WTC11 (cell line): ENCODE data around the gene TMEM169. TPM values are rescaled to one million over a fixed set of nuclear protein-coding genes. Genes with fewer than 3 reads are reported as not detected.

ENCODE experiments used
- ATAC-seq: fragments of 200-7000 bp; cut with Tn5 transposase; 2 replicates; pipeline ENCODE4 v1.10.0; 2021; ENCODE audit warnings: mild to moderate bottlenecking, moderate library complexity
- CTCF ChIA-PET: fragments of 300-600 bp; sonication (Branson Sonifier 250); formaldehyde crosslinking; loops from one replicate; lab custom pipeline; 2021; ENCODE audit warnings: antibody characterized with exemption; lab: Charles Lee
- POLR2A ChIA-PET: fragments of 350-600 bp; sonication (Branson Sonifier 250); formaldehyde crosslinking; loops from one replicate; lab custom pipeline; 2021; ENCODE audit warnings: antibody characterized with exemption; lab: Charles Lee
- DNase-seq: peaks from one replicate; pipeline ENCODE4 v3.0.0; 2021; ENCODE audit warnings: low spot score
- H3K27ac Mint-ChIP-seq: 2 replicates; pipeline ENCODE4 v1.8.0; 2021; ENCODE audit warnings: mixed read lengths
- H3K27me3 Mint-ChIP-seq: 2 replicates; pipeline ENCODE4 v1.8.0; 2021; ENCODE audit warnings: low read depth, mild to moderate bottlenecking, moderate library complexity, mixed read lengths
- H3K36me3 Mint-ChIP-seq: 2 replicates; pipeline ENCODE4 v1.8.0; 2021; ENCODE audit warnings: mixed read lengths
- H3K4me1 Mint-ChIP-seq: 2 replicates; pipeline ENCODE4 v1.8.0; 2022; ENCODE audit warnings: mixed read lengths
- H3K4me3 Mint-ChIP-seq: 2 replicates; pipeline ENCODE4 v1.8.0; 2021; ENCODE audit warnings: mild to moderate bottlenecking, moderate library complexity, mixed read lengths
- H3K9me3 Mint-ChIP-seq: 2 replicates; pipeline ENCODE4 v1.8.0; 2021; ENCODE audit warnings: mixed read lengths
- EMX1 ChIP-seq: fragments of 250-450 bp; sonication (Bioruptor Pico); IDR thresholded peaks from 2 replicates; pipeline ENCODE4 v1.8.0; 2021; ENCODE audit warnings: mild to moderate bottlenecking
- ETV6 ChIP-seq: sonication (generic); formaldehyde crosslinking; IDR thresholded peaks from 2 replicates; pipeline ENCODE4 v1.8.1; 2022; ENCODE audit warnings: mild to moderate bottlenecking, missing genetic modification reagents
- FOXK1 ChIP-seq: sonication (generic); formaldehyde crosslinking; IDR thresholded peaks from 2 replicates; pipeline ENCODE4 v1.8.0; 2022; ENCODE audit warnings: mild to moderate bottlenecking, moderate library complexity, missing genetic modification reagents
- GRHL2 ChIP-seq: fragments of 250-450 bp; sonication (Bioruptor Pico); IDR thresholded peaks from 2 replicates; pipeline ENCODE4 v1.8.0; 2022; ENCODE audit warnings: mild to moderate bottlenecking, moderate library complexity; ENCODE audit not compliant: insufficient replicate concordance, severe bottlenecking
- JUN ChIP-seq: sonication (generic); formaldehyde crosslinking; IDR thresholded peaks from 2 replicates; pipeline ENCODE4 v1.8.0; 2023; ENCODE audit warnings: mild to moderate bottlenecking, missing genetic modification reagents
- MXD4 ChIP-seq: fragments of 250-450 bp; sonication (Bioruptor Pico); IDR thresholded peaks from 2 replicates; pipeline ENCODE4 v1.8.0; 2021; ENCODE audit warnings: mild to moderate bottlenecking, moderate library complexity, borderline replicate concordance
- NFE2L1 ChIP-seq: sonication (generic); formaldehyde crosslinking; IDR thresholded peaks from 2 replicates; pipeline ENCODE4 v1.8.1; 2023; ENCODE audit warnings: missing genetic modification reagents
- PRRX2 ChIP-seq: fragments of 250-450 bp; sonication (Bioruptor Pico); IDR thresholded peaks from 2 replicates; pipeline ENCODE4 v1.8.0; 2021; ENCODE audit warnings: mild to moderate bottlenecking
- RELA ChIP-seq: sonication (generic); formaldehyde crosslinking; IDR thresholded peaks from 2 replicates; pipeline ENCODE4 v1.8.1; 2022; ENCODE audit warnings: missing genetic modification reagents, mild to moderate bottlenecking, borderline replicate concordance
- ZBTB21 ChIP-seq: sonication (generic); formaldehyde crosslinking; IDR thresholded peaks from 2 replicates; pipeline ENCODE4 v1.8.1; 2023; ENCODE audit warnings: mild to moderate bottlenecking, missing genetic modification reagents, borderline replicate concordance
- ZNF263 ChIP-seq: sonication (generic); formaldehyde crosslinking; IDR thresholded peaks from 2 replicates; pipeline ENCODE4 v1.8.1; 2022; ENCODE audit warnings: low read depth, mild to moderate bottlenecking, moderate library complexity, missing genetic modification reagents
- ZNF317 ChIP-seq: sonication (generic); formaldehyde crosslinking; IDR thresholded peaks from 2 replicates; pipeline ENCODE4 v1.8.1; 2023; ENCODE audit warnings: low read depth, mild to moderate bottlenecking, moderate library complexity, missing genetic modification reagents, borderline replicate concordance
- ZNF416 ChIP-seq: fragments of 250-450 bp; sonication (Bioruptor Pico); IDR thresholded peaks from 2 replicates; pipeline ENCODE4 v1.9.0; 2021; ENCODE audit warnings: mild to moderate bottlenecking, inconsistent platforms
- total RNA-seq: library from RNA; stranded (reverse); gene quantifications from 3 replicates; pipeline ENCODE4 v1.2.3, GENCODE V29; 2021
- TF ChIP-seq, protein P1 (sequence below): sonication (generic); formaldehyde crosslinking; IDR thresholded peaks from 2 replicates; pipeline ENCODE4 v1.8.1; 2023; ENCODE audit warnings: mild to moderate bottlenecking, missing genetic modification reagents, moderate library complexity
- TF ChIP-seq, protein P2 (sequence below): sonication (generic); formaldehyde crosslinking; conservative IDR thresholded peaks from 2 replicates; pipeline ENCODE4 v1.8.1; 2022; ENCODE audit warnings: mild to moderate bottlenecking, missing genetic modification reagents
- TF ChIP-seq, protein P3 (sequence below): sonication (generic); formaldehyde crosslinking; IDR thresholded peaks from 2 replicates; pipeline ENCODE4 v1.8.0; 2022; ENCODE audit warnings: mild to moderate bottlenecking, missing genetic modification reagents
- TF ChIP-seq, protein P4 (sequence below): fragments of 250-450 bp; sonication (Bioruptor Pico); IDR thresholded peaks from 2 replicates; pipeline ENCODE4 v1.9.0; 2021; ENCODE audit warnings: moderate library complexity, mild to moderate bottlenecking, inconsistent platforms, borderline replicate concordance
- TF ChIP-seq, protein P5 (sequence below): sonication (generic); formaldehyde crosslinking; IDR thresholded peaks from 2 replicates; pipeline ENCODE4 v1.8.0; 2023; ENCODE audit warnings: missing genetic modification reagents, mild to moderate bottlenecking, borderline replicate concordance
- TF ChIP-seq, protein P6 (sequence below): sonication (generic); formaldehyde crosslinking; IDR thresholded peaks from 2 replicates; pipeline ENCODE4 v1.8.1; 2023; ENCODE audit warnings: mild to moderate bottlenecking, missing genetic modification reagents
- TF ChIP-seq, protein P7 (sequence below): sonication (generic); formaldehyde crosslinking; conservative IDR thresholded peaks from 2 replicates; pipeline ENCODE4 v1.8.1; 2023; ENCODE audit warnings: mild to moderate bottlenecking, low read depth, missing genetic modification reagents, moderate library complexity

The TMEM169 gene
- total RNA-seq, 1 experiment from 2014 or later = 1.8 TPM

DNA sequence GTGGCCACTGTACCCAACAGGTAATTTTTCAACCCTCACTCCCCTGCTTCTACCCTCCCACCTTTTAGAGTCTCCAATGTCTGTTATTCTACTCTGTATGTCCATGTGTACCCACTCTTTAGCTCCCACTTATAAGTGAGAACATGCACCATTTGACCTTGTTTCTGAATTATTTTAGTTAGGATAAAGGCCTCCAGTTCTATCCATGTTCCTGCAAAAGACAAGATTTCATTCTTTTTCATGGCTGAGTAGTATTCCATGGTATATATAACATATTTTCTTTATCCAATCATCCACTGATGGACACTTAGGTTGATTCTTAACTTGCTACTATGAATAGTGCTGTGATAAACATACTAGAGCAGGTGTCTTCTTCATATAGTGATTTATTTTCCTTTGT is 9.2 kb upstream of the TMEM169 start:
- CTCF ChIA-PET = interaction anchor here (2.0 kb wide), 1 partner anchor 42 kb away, joined by 8 read pairs; no protein-coding TSS in a partner anchor
- POLR2A ChIA-PET = no interaction called here
- no peak overlapping the region for H3K27ac Mint-ChIP-seq
- H3K36me3 Mint-ChIP-seq = no peaks in the 10 kb centered on the region
- H3K4me3 Mint-ChIP-seq = no peak overlapping the region
- DNase-seq (no peak), ATAC-seq (no peak)
- no peaks in the 10 kb centered on the region for H3K9me3 Mint-ChIP-seq
- TF ChIP-seq ETV6 (CRISPR knock-in tag) (no peak), ZNF317 (no peak), NFE2L1 (CRISPR knock-in tag) (no peak), GRHL2 (no peak), ZNF263 (no peak), FOXK1 (CRISPR knock-in tag) (no peak), ZNF416 (CRISPR knock-in tag) (no peak), RELA (CRISPR knock-in tag) (no peak), EMX1 (CRISPR knock-in tag) (no peak), PRRX2 (CRISPR knock-in tag) (no peak), JUN (CRISPR knock-in tag) (no peak), MXD4 (no peak), ZBTB21 (CRISPR knock-in tag) (no peak)
- TF ChIP-seq, protein P1, sequence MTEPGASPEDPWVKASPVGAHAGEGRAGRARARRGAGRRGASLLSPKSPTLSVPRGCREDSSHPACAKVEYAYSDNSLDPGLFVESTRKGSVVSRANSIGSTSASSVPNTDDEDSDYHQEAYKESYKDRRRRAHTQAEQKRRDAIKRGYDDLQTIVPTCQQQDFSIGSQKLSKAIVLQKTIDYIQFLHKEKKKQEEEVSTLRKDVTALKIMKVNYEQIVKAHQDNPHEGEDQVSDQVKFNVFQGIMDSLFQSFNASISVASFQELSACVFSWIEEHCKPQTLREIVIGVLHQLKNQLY (CRISPR knock-in tag) = no peak
- TF ChIP-seq, protein P2, sequence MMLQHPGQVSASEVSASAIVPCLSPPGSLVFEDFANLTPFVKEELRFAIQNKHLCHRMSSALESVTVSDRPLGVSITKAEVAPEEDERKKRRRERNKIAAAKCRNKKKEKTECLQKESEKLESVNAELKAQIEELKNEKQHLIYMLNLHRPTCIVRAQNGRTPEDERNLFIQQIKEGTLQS = no peak
- TF ChIP-seq, protein P3, sequence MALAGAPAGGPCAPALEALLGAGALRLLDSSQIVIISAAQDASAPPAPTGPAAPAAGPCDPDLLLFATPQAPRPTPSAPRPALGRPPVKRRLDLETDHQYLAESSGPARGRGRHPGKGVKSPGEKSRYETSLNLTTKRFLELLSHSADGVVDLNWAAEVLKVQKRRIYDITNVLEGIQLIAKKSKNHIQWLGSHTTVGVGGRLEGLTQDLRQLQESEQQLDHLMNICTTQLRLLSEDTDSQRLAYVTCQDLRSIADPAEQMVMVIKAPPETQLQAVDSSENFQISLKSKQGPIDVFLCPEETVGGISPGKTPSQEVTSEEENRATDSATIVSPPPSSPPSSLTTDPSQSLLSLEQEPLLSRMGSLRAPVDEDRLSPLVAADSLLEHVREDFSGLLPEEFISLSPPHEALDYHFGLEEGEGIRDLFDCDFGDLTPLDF = no peak
- TF ChIP-seq, protein P4, sequence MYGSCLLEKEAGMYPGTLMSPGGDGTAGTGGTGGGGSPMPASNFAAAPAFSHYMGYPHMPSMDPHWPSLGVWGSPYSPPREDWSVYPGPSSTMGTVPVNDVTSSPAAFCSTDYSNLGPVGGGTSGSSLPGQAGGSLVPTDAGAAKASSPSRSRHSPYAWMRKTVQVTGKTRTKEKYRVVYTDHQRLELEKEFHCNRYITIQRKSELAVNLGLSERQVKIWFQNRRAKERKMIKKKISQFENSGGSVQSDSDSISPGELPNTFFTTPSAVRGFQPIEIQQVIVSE (CRISPR knock-in tag) = no peak
- TF ChIP-seq, protein P5, sequence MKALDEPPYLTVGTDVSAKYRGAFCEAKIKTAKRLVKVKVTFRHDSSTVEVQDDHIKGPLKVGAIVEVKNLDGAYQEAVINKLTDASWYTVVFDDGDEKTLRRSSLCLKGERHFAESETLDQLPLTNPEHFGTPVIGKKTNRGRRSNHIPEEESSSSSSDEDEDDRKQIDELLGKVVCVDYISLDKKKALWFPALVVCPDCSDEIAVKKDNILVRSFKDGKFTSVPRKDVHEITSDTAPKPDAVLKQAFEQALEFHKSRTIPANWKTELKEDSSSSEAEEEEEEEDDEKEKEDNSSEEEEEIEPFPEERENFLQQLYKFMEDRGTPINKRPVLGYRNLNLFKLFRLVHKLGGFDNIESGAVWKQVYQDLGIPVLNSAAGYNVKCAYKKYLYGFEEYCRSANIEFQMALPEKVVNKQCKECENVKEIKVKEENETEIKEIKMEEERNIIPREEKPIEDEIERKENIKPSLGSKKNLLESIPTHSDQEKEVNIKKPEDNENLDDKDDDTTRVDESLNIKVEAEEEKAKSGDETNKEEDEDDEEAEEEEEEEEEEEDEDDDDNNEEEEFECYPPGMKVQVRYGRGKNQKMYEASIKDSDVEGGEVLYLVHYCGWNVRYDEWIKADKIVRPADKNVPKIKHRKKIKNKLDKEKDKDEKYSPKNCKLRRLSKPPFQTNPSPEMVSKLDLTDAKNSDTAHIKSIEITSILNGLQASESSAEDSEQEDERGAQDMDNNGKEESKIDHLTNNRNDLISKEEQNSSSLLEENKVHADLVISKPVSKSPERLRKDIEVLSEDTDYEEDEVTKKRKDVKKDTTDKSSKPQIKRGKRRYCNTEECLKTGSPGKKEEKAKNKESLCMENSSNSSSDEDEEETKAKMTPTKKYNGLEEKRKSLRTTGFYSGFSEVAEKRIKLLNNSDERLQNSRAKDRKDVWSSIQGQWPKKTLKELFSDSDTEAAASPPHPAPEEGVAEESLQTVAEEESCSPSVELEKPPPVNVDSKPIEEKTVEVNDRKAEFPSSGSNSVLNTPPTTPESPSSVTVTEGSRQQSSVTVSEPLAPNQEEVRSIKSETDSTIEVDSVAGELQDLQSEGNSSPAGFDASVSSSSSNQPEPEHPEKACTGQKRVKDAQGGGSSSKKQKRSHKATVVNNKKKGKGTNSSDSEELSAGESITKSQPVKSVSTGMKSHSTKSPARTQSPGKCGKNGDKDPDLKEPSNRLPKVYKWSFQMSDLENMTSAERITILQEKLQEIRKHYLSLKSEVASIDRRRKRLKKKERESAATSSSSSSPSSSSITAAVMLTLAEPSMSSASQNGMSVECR (CRISPR knock-in tag) = no peak
- TF ChIP-seq, protein P6, sequence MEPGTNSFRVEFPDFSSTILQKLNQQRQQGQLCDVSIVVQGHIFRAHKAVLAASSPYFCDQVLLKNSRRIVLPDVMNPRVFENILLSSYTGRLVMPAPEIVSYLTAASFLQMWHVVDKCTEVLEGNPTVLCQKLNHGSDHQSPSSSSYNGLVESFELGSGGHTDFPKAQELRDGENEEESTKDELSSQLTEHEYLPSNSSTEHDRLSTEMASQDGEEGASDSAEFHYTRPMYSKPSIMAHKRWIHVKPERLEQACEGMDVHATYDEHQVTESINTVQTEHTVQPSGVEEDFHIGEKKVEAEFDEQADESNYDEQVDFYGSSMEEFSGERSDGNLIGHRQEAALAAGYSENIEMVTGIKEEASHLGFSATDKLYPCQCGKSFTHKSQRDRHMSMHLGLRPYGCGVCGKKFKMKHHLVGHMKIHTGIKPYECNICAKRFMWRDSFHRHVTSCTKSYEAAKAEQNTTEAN (CRISPR knock-in tag) = no peak
- TF ChIP-seq, protein P7, sequence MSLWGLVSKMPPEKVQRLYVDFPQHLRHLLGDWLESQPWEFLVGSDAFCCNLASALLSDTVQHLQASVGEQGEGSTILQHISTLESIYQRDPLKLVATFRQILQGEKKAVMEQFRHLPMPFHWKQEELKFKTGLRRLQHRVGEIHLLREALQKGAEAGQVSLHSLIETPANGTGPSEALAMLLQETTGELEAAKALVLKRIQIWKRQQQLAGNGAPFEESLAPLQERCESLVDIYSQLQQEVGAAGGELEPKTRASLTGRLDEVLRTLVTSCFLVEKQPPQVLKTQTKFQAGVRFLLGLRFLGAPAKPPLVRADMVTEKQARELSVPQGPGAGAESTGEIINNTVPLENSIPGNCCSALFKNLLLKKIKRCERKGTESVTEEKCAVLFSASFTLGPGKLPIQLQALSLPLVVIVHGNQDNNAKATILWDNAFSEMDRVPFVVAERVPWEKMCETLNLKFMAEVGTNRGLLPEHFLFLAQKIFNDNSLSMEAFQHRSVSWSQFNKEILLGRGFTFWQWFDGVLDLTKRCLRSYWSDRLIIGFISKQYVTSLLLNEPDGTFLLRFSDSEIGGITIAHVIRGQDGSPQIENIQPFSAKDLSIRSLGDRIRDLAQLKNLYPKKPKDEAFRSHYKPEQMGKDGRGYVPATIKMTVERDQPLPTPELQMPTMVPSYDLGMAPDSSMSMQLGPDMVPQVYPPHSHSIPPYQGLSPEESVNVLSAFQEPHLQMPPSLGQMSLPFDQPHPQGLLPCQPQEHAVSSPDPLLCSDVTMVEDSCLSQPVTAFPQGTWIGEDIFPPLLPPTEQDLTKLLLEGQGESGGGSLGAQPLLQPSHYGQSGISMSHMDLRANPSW (CRISPR knock-in tag) = no peak
- H3K4me1 Mint-ChIP-seq = no peaks in the 10 kb centered on the region
- H3K27me3 Mint-ChIP-seq = no peaks in the 10 kb centered on the region
